ENCODE measurements around the gene WWTR1.

Gene WWTR1

DNA sequence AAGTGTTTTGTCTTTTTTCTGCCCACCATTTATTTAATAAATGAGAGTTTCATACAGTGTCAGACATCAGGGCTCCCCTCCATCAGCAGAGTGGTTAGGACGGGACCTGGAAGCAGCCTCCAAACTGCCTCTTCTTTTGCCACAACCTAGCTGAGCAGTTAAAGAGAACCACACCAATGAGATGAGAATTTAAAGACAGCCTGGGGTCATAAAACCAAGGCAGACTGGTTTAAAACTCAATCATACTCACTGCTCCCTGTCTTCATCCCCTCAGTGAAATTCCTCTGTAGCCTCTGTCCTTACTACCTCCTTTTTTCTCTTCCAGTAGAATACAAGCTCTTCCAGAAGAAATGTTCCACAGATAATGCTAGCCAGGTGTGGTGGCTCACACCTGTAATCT, 78.7 kb downstream of the WWTR1 start:
- peaks cover 84% of the 10 kb centered on the region for H3K27me3 ChIP-seq
- H3K27ac ChIP-seq = no peak overlapping the region
- TF ChIP-seq, protein P1, sequence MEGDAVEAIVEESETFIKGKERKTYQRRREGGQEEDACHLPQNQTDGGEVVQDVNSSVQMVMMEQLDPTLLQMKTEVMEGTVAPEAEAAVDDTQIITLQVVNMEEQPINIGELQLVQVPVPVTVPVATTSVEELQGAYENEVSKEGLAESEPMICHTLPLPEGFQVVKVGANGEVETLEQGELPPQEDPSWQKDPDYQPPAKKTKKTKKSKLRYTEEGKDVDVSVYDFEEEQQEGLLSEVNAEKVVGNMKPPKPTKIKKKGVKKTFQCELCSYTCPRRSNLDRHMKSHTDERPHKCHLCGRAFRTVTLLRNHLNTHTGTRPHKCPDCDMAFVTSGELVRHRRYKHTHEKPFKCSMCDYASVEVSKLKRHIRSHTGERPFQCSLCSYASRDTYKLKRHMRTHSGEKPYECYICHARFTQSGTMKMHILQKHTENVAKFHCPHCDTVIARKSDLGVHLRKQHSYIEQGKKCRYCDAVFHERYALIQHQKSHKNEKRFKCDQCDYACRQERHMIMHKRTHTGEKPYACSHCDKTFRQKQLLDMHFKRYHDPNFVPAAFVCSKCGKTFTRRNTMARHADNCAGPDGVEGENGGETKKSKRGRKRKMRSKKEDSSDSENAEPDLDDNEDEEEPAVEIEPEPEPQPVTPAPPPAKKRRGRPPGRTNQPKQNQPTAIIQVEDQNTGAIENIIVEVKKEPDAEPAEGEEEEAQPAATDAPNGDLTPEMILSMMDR (IDR thresholded peaks at IDR 0.05) = no peak
- H3K4me3 ChIP-seq (ENCODE audit: low read depth in 1 of 2, low read length in 1 of 2) = no peak overlapping the region
- no peaks in the 10 kb centered on the region for H3K4me1 ChIP-seq (ENCODE audit: control insufficient read depth in 1 of 2, insufficient read depth in 1 of 2, low read depth in 1 of 2, low read length in 1 of 2)
- H3K36me3 ChIP-seq = no peaks in the 10 kb centered on the region
- no peaks in the 10 kb centered on the region for H3K9me3 ChIP-seq

DNA sequence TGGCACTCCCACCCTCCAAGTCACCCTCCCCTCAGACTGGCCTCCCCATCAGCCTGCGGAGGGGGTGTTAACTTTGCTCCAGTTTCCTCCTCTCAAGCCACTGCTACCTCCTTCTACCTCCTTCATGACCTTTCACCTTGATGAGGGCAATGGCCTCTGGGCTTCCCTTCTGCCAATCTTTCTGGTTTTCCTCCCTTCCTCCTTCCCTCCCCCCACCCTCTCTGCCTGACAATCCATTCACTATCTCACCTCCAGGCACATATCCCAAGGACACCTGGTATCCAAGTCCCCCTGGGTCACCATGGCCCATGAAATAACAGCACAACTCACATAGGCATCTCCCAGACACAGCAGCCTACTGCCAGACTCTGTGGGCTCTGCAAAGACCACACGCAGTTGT, 80.0 kb downstream of the WWTR1 start:
- Histone ChIP-seq H3K9me3 (no peaks in the 10 kb centered on the region), H3K4me3 (ENCODE audit: low read depth in 1 of 2, low read length in 1 of 2) (no peak overlapping the region), H3K27ac (no peak overlapping the region), H3K36me3 (no peaks in the 10 kb centered on the region), H3K4me1 (ENCODE audit: control insufficient read depth in 1 of 2, insufficient read depth in 1 of 2, low read depth in 1 of 2, low read length in 1 of 2) (no peaks in the 10 kb centered on the region), H3K27me3 (peaks cover 81% of the 10 kb centered on the region)
- TF ChIP-seq, protein P1 (IDR thresholded peaks at IDR 0.05) = no peak

GRCh38 chr3:149575961-149576564, 81.8 kb downstream of the WWTR1 start:
- Histone ChIP-seq H3K4me3 (ENCODE audit: low read depth in 1 of 2, low read length in 1 of 2) (no peak overlapping the region), H3K27me3 (peaks cover 72% of the 10 kb centered on the region), H3K9me3 (no peaks in the 10 kb centered on the region), H3K27ac (no peak overlapping the region), H3K36me3 (no peaks in the 10 kb centered on the region), H3K4me1 (ENCODE audit: control insufficient read depth in 1 of 2, insufficient read depth in 1 of 2, low read depth in 1 of 2, low read length in 1 of 2) (no peaks in the 10 kb centered on the region)
- TF ChIP-seq, protein P1 (IDR thresholded peaks at IDR 0.05) = no peak

DNA sequence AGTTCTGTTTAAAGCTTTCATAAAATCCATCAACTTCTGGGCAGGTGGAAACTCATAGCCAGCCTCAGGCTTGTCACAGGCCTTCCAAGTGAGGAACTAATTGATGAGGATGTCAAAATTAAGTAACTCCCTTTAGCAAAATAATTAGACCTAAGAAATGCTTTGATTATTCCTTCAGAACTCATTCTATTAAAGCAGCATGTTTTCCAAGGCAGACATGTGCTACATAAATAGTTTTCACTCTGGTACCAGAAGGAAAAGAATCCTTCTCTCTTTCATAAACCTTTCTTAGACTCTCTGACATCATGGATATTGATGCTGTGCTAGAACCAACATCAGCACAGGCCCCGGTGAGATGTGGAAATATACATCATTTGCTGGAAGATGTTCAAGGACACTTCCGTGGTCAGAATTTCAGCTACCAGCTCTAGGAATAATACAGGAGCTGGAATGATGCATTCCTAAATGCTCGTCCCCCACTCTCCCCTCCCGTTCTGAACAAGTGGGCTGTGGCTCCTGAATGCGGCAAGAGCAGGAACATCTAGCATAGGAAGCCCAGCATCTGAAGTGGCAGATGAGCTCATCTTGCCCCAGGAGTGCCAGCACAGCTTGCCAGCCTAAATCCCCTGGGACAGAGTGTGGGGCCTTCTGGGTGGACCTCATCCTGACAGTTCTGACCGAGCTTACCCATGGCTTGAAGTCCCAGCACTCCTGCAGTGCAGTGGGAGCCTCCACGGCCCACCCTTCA, 82.4 kb downstream of the WWTR1 start:
- Histone ChIP-seq H3K4me1 (ENCODE audit: control insufficient read depth in 1 of 2, insufficient read depth in 1 of 2, low read depth in 1 of 2, low read length in 1 of 2) (no peaks in the 10 kb centered on the region), H3K27me3 (peaks cover 65% of the 10 kb centered on the region), H3K36me3 (no peaks in the 10 kb centered on the region), H3K9me3 (no peaks in the 10 kb centered on the region), H3K4me3 (ENCODE audit: low read depth in 1 of 2, low read length in 1 of 2) (no peak overlapping the region), H3K27ac (no peak overlapping the region)
- TF ChIP-seq, protein P1 (IDR thresholded peaks at IDR 0.05) = no peak

DNA sequence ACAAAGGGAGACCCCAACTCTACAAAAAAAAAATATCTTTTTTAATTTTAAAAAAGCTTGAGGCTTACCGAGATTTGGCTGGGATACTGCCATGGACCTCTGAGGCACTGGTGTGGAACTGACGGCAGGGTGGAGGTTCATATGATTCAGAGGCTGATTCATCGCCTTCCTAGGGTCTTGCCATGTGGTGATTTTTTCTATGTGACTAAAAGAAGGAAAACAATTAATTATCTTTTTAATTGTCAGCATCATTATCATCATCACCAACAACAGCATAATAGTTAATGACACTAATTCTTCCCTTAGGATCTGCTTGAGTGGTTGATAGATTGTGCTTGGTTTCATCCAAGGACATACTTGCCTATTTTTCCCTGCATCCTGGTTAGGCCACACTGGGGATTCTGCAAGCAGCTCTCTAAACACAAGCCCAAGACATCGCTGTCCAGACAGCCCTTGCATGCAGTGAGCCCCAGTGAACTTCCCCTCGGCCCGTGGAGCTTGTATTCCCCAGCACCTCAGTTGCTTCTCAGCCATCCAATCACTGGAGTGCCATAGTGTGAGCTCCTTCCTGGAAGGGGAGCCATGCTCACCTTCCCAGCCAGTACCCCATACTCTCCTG, 84.9 kb downstream of the WWTR1 start:
- Histone ChIP-seq H3K27ac (no peak overlapping the region), H3K9me3 (no peaks in the 10 kb centered on the region), H3K4me3 (ENCODE audit: low read depth in 1 of 2, low read length in 1 of 2) (no peak overlapping the region), H3K4me1 (ENCODE audit: control insufficient read depth in 1 of 2, insufficient read depth in 1 of 2, low read depth in 1 of 2, low read length in 1 of 2) (no peaks in the 10 kb centered on the region), H3K27me3 (peaks cover 50% of the 10 kb centered on the region), H3K36me3 (no peaks in the 10 kb centered on the region)
- TF ChIP-seq, protein P1 (IDR thresholded peaks at IDR 0.05) = no peak
